Activated T-helper 9 cell treated with anti-CD3 and anti-CD28 coated beads, Interleukin-2, amount 50 U/mL, for 16 hours (primary cell): Measurements from ENCODE around the gene NDC80.
A peak's percentile ranks its signal among the peaks of the same experiment; 100 is the strongest.

ENCODE experiments used
- DNase-seq: peaks from one replicate; pipeline ENCODE4 v3.0.0-alpha.2; 2020; ENCODE audit warnings: low read depth

The NDC80 gene

GRCh38 chr18:2559249-2559648 is 12.1 kb upstream of the NDC80 start:
- DNase-seq: no peak

GRCh38 chr18:2564373-2564772 is 7.0 kb upstream of the NDC80 start:
- DNase-seq: no peak

- no peak for DNase-seq
Measured at GRCh38 chr18:2568129-2568528, 3.2 kb upstream of the NDC80 start.

GRCh38 chr18:2568605-2569004 is 2.8 kb upstream of the NDC80 start:
- no peak for DNase-seq

- DNase-seq: no peak
Measured at GRCh38 chr18:2569338-2570207, 1.8 kb upstream of the NDC80 start.

- DNase-seq: peak; percentile 42
Measured at GRCh38 chr18:2570772-2571199, 571 bp upstream of the NDC80 start.

- DNase-seq: no peak
Measured at GRCh38 chr18:2572171-2572569, 813 bp downstream of the NDC80 start.

GRCh38 chr18:2572892-2573291 is 1.5 kb downstream of the NDC80 start:
- DNase-seq: no peak

GRCh38 chr18:2573408-2573807 is 2.1 kb downstream of the NDC80 start:
- no peak for DNase-seq

GRCh38 chr18:2587788-2588187 is 16.4 kb downstream of the NDC80 start:
- no peak for DNase-seq

- no peak for DNase-seq
Measured at GRCh38 chr18:2588666-2589344, 17.4 kb downstream of the NDC80 start.

- DNase-seq: no peak
Measured at GRCh38 chr18:2589345-2590068, 18.1 kb downstream of the NDC80 start.

- no peak for DNase-seq
Measured at GRCh38 chr18:2590303-2590702, 18.9 kb downstream of the NDC80 start.

GRCh38 chr18:2597639-2598038 is 26.3 kb downstream of the NDC80 start:
- no peak for DNase-seq

- DNase-seq: no peak
Measured at GRCh38 chr18:2602844-2603243, 31.5 kb downstream of the NDC80 start.

GRCh38 chr18:2606335-2606734 is 35.0 kb downstream of the NDC80 start:
- no peak for DNase-seq

GRCh38 chr18:2609604-2610003 is 38.2 kb downstream of the NDC80 start:
- DNase-seq: no peak

- DNase-seq: no peak
Measured at GRCh38 chr18:2610549-2610948, 39.2 kb downstream of the NDC80 start.

GRCh38 chr18:2612996-2613395 is 41.6 kb downstream of the NDC80 start:
- DNase-seq: no peak

GRCh38 chr18:2617401-2617998 is 46.1 kb downstream of the NDC80 start:
- no peak for DNase-seq

GRCh38 chr18:2618009-2618408 is 46.7 kb downstream of the NDC80 start:
- no peak for DNase-seq

GRCh38 chr18:2625217-2625616 is 53.9 kb downstream of the NDC80 start:
- DNase-seq: no peak
